Prostate gland (tissue), 2 donors: ENCODE results near the gene NEK1.

ENCODE experiments used
- POLR2A ChIP-seq: fragments of 450-650 bp; IDR thresholded peaks from one replicate; pipeline ENCODE4 v1.6.1; 2016; ENCODE audit warnings: antibody characterized with exemption, mild to moderate bottlenecking
- POLR2AphosphoS5 ChIP-seq: sonication (generic); formaldehyde crosslinking; IDR thresholded peaks from one replicate; pipeline ENCODE4 v1.6.1; 2017; ENCODE audit warnings: antibody characterized with exemption
- TF ChIP-seq, protein P1 (sequence below), 4 experiments: fragments of 200-600 bp in 2 of 4; fragments of 450-650 bp in 2 of 4; sonication (generic) in 2 of 4; IDR thresholded peaks; 1 replicate in 3 of 4; 2 replicates in 1 of 4; pipeline ENCODE4 v1.5.1; 2016 to 2019; ENCODE audit warnings: antibody characterized with exemption in 4 of 4, mild to moderate bottlenecking in 2 of 4, moderate library complexity in 2 of 4

DNA sequence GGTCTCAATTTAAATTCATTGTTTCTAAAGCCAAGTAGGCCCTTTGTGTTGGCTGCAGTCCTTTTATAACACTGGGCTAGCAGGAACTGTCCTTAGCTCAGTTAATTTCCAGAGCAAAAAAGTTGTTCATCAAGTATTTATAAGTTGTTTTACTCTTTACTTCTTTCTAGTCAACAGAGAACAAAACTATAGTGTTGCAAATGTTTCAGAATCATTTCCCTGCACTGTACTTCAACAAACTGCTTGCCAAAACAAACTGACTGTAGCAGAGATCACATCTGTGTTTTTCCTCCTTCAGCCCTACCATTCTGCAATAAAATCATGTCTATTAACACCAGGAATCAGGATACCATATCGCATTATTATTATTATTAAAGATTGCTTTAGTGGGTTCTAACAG, 173.1 kb downstream of the NEK1 start:
- TF ChIP-seq POLR2AphosphoS5 (peak; percentile 71), POLR2A (no peak)
- TF ChIP-seq, protein P1, sequence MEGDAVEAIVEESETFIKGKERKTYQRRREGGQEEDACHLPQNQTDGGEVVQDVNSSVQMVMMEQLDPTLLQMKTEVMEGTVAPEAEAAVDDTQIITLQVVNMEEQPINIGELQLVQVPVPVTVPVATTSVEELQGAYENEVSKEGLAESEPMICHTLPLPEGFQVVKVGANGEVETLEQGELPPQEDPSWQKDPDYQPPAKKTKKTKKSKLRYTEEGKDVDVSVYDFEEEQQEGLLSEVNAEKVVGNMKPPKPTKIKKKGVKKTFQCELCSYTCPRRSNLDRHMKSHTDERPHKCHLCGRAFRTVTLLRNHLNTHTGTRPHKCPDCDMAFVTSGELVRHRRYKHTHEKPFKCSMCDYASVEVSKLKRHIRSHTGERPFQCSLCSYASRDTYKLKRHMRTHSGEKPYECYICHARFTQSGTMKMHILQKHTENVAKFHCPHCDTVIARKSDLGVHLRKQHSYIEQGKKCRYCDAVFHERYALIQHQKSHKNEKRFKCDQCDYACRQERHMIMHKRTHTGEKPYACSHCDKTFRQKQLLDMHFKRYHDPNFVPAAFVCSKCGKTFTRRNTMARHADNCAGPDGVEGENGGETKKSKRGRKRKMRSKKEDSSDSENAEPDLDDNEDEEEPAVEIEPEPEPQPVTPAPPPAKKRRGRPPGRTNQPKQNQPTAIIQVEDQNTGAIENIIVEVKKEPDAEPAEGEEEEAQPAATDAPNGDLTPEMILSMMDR (IDR thresholded peaks at IDR 0.05) = no peak
